Measurements from ENCODE around the gene GAL.

The GAL gene

GRCh38 chr11:68670208-68670992, 13.9 kb upstream of the GAL start:
- no peak for TF ChIP-seq CTCF (IDR thresholded peaks at IDR 0.05; ENCODE audit: extremely low read depth, insufficient read depth, missing control alignments)
- no peak for DNase-seq (ENCODE audit: low spot score)
- in situ Hi-C loops (cut with MboI; ENCODE audit: low pct_unique_long_range_greater_than_20kb, low sequenced_read_pairs, unreplicated experiment) = no loop called here

GRCh38 chr11:68673306-68673945, 10.9 kb upstream of the GAL start:
- in situ Hi-C loops (cut with MboI; ENCODE audit: low pct_unique_long_range_greater_than_20kb, low sequenced_read_pairs, unreplicated experiment) = no loop called here
- no peak for DNase-seq (ENCODE audit: low spot score)
- no peak for TF ChIP-seq CTCF (IDR thresholded peaks at IDR 0.05; ENCODE audit: extremely low read depth, insufficient read depth, missing control alignments)

- in situ Hi-C loops (cut with MboI; ENCODE audit: low pct_unique_long_range_greater_than_20kb, low sequenced_read_pairs, unreplicated experiment) = no loop called here
- TF ChIP-seq CTCF (IDR thresholded peaks at IDR 0.05; ENCODE audit: extremely low read depth, insufficient read depth, missing control alignments) = no peak
Measured at GRCh38 chr11:68673991-68674390, 10.4 kb upstream of the GAL start.

GRCh38 chr11:68674461-68674860, 9.9 kb upstream of the GAL start:
- in situ Hi-C loops (cut with MboI; ENCODE audit: low pct_unique_long_range_greater_than_20kb, low sequenced_read_pairs, unreplicated experiment) = no loop called here
- no peak for TF ChIP-seq CTCF (IDR thresholded peaks at IDR 0.05; ENCODE audit: extremely low read depth, insufficient read depth, missing control alignments)
- DNase-seq (ENCODE audit: low spot score) = no peak

More at GRCh38 chr11:68673991-68674390, 10.4 kb upstream of the GAL start:
- no peak for DNase-seq (ENCODE audit: low spot score)

- DNase-seq (ENCODE audit: low spot score) = no peak
- in situ Hi-C loops (cut with MboI; ENCODE audit: low pct_unique_long_range_greater_than_20kb, low sequenced_read_pairs, unreplicated experiment) = no loop called here
- TF ChIP-seq CTCF (IDR thresholded peaks at IDR 0.05; ENCODE audit: extremely low read depth, insufficient read depth, missing control alignments) = no peak
Measured at GRCh38 chr11:68677432-68677831, 6.9 kb upstream of the GAL start.

- in situ Hi-C loops (cut with MboI; ENCODE audit: low pct_unique_long_range_greater_than_20kb, low sequenced_read_pairs, unreplicated experiment) = no loop called here
- DNase-seq (ENCODE audit: low spot score) = no peak
- TF ChIP-seq CTCF (IDR thresholded peaks at IDR 0.05; ENCODE audit: extremely low read depth, insufficient read depth, missing control alignments) = no peak
Measured at GRCh38 chr11:68678031-68678441, 6.3 kb upstream of the GAL start.
